GM12878 (cell line): ENCODE measurements around the gene MRPL50. TPM values are rescaled to one million over a fixed set of nuclear protein-coding genes. Genes with fewer than 3 reads are reported as not detected.

ENCODE experiments used
- ATAC-seq: fragments of 200-7000 bp; cut with Tn5 transposase; 3 replicates; pipeline ENCODE4 v1.9.1; 2020; ENCODE audit warnings: mild to moderate bottlenecking, moderate library complexity
- BruUV-seq: library from RNA; stranded (reverse); fragments of 400-500 nt; replicated peaks from 2 replicates; lab custom pipeline; 2021; lab: Mats Ljungman, UMichigan
- CTCF ChIA-PET: fragments of 300-600 bp; sonication (Branson Sonifier 250); formaldehyde crosslinking; extraction: SDS; loops from one replicate; lab custom pipeline; 2021; ENCODE audit warnings: inconsistent platforms; lab: Yijun Ruan, JAX
- POLR2A ChIA-PET: fragments of 350-600 bp; formaldehyde crosslinking; extraction: SDS; loops from one replicate; lab custom pipeline; 2021; ENCODE audit warnings: inconsistent platforms; lab: Charles Lee
- RAD21 ChIA-PET: fragments of 300-600 bp; sonication (Branson Sonifier 250); formaldehyde crosslinking; loops from one replicate; lab custom pipeline; 2023; ENCODE audit warnings: antibody characterized with exemption; ENCODE audit not compliant: unreplicated experiment; lab: Charles Lee
- SMC1A ChIA-PET: fragments of 300-600 bp; sonication (Branson Sonifier 250); formaldehyde crosslinking; loops from one replicate; lab custom pipeline; 2023; ENCODE audit not compliant: unreplicated experiment, uncharacterized antibody; lab: Charles Lee
- DNase-seq: peaks from one replicate; pipeline ENCODE4 v3.0.0-alpha.2; 2011; ENCODE audit warnings: low read depth, low spot score
- FAIRE-seq: peaks from 3 replicates; lab custom pipeline; 2011; peaks lifted over from hg19 to GRCh38; lab: Jason Lieb, UNC
- H2AFZ ChIP-seq: 2 replicates; pipeline ENCODE4 v1.6.0; 2011; ENCODE audit warnings: low read depth, low read length, control low read depth; ENCODE audit not compliant: control insufficient read depth
- H3K27ac ChIP-seq: 2 replicates; pipeline ENCODE4 v1.5.1; 2011; ENCODE audit warnings: control low read depth; ENCODE audit not compliant: control insufficient read depth, insufficient read depth
- H3K27me3 ChIP-seq, 2 experiments: replicated peaks in 1 of 2; 2 replicates each; pipeline versions ENCODE4 v1.6.0 to v1.6.1; 2011; ENCODE audit warnings: low read length in 1 of 2; ENCODE audit not compliant: control insufficient read depth in 2 of 2, insufficient read depth in 2 of 2
- H3K36me3 ChIP-seq, 2 experiments: 2 replicates each; pipeline ENCODE4 v1.5.1; 2011; ENCODE audit warnings: low read length in 1 of 2; ENCODE audit not compliant: control insufficient read depth in 2 of 2, insufficient read depth in 2 of 2
- H3K4me1 ChIP-seq: 2 replicates; pipeline ENCODE4 v1.6.1; 2011; ENCODE audit warnings: mild to moderate bottlenecking, low read length, moderate library complexity, mixed read lengths; ENCODE audit not compliant: control insufficient read depth, insufficient read depth
- H3K4me2 ChIP-seq: 2 replicates; pipeline ENCODE4 v1.6.0; 2011; ENCODE audit warnings: control low read depth; ENCODE audit not compliant: control insufficient read depth, insufficient read depth
- H3K4me3 ChIP-seq: fragments of 200-600 bp; sonication (generic); 2 replicates; pipeline ENCODE4 v1.5.1; 2016
- H3K79me2 ChIP-seq: 2 replicates; pipeline ENCODE4 v1.6.0; 2011; ENCODE audit warnings: low read length; ENCODE audit not compliant: control insufficient read depth, insufficient read depth
- H3K9ac ChIP-seq: 2 replicates; pipeline ENCODE4 v1.8.0; 2011; ENCODE audit warnings: low read length, control low read depth, mixed read lengths; ENCODE audit not compliant: control insufficient read depth, insufficient read depth
- H3K9me3 ChIP-seq: replicated peaks from 3 replicates; pipeline ENCODE4 v1.5.1; 2011; ENCODE audit warnings: mild to moderate bottlenecking, low read length; ENCODE audit not compliant: control insufficient read depth, insufficient read depth
- H4K20me1 ChIP-seq: 2 replicates; pipeline ENCODE4 v1.6.0; 2011; ENCODE audit not compliant: control insufficient read depth, insufficient read depth
- CBX3 ChIP-seq: fragments of 200-600 bp; sonication (generic); IDR thresholded peaks from 2 replicates; pipeline ENCODE4 v1.6.1; 2016; ENCODE audit warnings: low read depth, borderline replicate concordance
- CHD1 ChIP-seq: IDR thresholded peaks from 2 replicates; pipeline ENCODE4 v1.6.1; 2012; ENCODE audit warnings: low read depth, low read length, improper control_type of control experiment
- JUNB ChIP-seq: IDR thresholded peaks from 2 replicates; pipeline ENCODE4 v1.6.1; 2016; ENCODE audit warnings: antibody characterized with exemption, mild to moderate bottlenecking
- NFXL1 ChIP-seq: fragments of 450-650 bp; IDR thresholded peaks from 2 replicates; pipeline ENCODE4 v1.6.1; 2017; ENCODE audit warnings: antibody characterized with exemption, mild to moderate bottlenecking, borderline replicate concordance
- RAD21 ChIP-seq: IDR thresholded peaks from 2 replicates; pipeline ENCODE4 v1.6.1; 2011; ENCODE audit warnings: mild to moderate bottlenecking, low read depth, low read length, moderate library complexity; ENCODE audit not compliant: insufficient read depth
- RBBP5 ChIP-seq: fragments of 200-600 bp; sonication (generic); conservative IDR thresholded peaks from 2 replicates; pipeline ENCODE4 v1.6.1; 2016
- SREBF1 ChIP-seq: IDR thresholded peaks from 2 replicates; pipeline ENCODE4 v1.6.1; 2012; ENCODE audit warnings: mild to moderate bottlenecking, low read length
- STAT3 ChIP-seq: IDR thresholded peaks from 2 replicates; pipeline ENCODE4 v1.6.1; 2011; ENCODE audit warnings: low read depth, low read length, improper control_type of control experiment
- TCF7 ChIP-seq: IDR thresholded peaks from 2 replicates; pipeline ENCODE4 v1.6.1; 2014; ENCODE audit warnings: antibody characterized with exemption, borderline replicate concordance
- WGBS: methylation state at CpG from one replicate; pipeline ENCODE4 v1.1.6; 2016; ENCODE audit warnings: low lambda C conversion rate; ENCODE audit not compliant: insufficient replicate concordance, insufficient coverage; ENCODE audit errors: missing lambda C conversion rate; 5-methylcytosine and 5-hydroxymethylcytosine counted together
- in situ Hi-C: fragments of 300-500 bp; cut with MboI; formaldehyde crosslinking; loops from 9 replicates; pipeline ENCODE4 v1.14.3; 2018; ENCODE audit warnings: mixed read lengths
- intact Hi-C: fragments of 100-400 bp; cut with micrococcal nuclease; formaldehyde crosslinking; loops from one replicate; pipeline ENCODE4 v1.14.2; 2022; ENCODE audit not compliant: unreplicated experiment
- polyA plus RNA-seq, 11 experiments: library from polyadenylated mRNA; depleted of rRNA in 4 of 11; unstranded in 6 of 11; stranded (reverse) in 5 of 11; fragments of >200 nt; fragmentation: Nextera tagmentation in 4 of 11; fragmentation: Illumina TruSeq in 1 of 11; extraction: Ambion mirVana in 4 of 11; extraction: Trizol in 1 of 11; gene quantifications; 1 replicate in 1 of 11; 2 replicates in 10 of 11; pipeline versions ENCODE4 v1.2.1 to v1.2.3, GENCODE V29; 2011 to 2016; ENCODE audit warnings: inconsistent platforms in 2 of 11, missing spikeins in 2 of 11, low read depth in 1 of 11
- total RNA-seq, 4 experiments: library from RNA; depleted of rRNA in 3 of 4; stranded (reverse); fragments of >200 nt in 3 of 4; fragmentation: Illumina TruSeq in 1 of 4; extraction: Trizol in 1 of 4; gene quantifications; 2 replicates each; pipeline versions ENCODE4 v1.2.1 to v1.2.3, GENCODE V29; 2013 to 2021
- TF ChIP-seq, protein P1 (sequence below): fragments of 150-350 bp; IDR thresholded peaks from 2 replicates; pipeline ENCODE4 v1.6.1; 2014; ENCODE audit warnings: mild to moderate bottlenecking, low read depth, low read length
- TF ChIP-seq, protein P2 (sequence below): IDR thresholded peaks from 2 replicates; pipeline ENCODE4 v1.6.1; 2012; ENCODE audit warnings: low read depth, low read length, improper control_type of control experiment

Gene MRPL50
- total and polyA plus RNA-seq, 10 of the 15 experiments (the other 5 are each of a cell fraction or from before 2014, with no cell fraction given), result 12.8 to 79.4 (median 27.9) TPM

DNA sequence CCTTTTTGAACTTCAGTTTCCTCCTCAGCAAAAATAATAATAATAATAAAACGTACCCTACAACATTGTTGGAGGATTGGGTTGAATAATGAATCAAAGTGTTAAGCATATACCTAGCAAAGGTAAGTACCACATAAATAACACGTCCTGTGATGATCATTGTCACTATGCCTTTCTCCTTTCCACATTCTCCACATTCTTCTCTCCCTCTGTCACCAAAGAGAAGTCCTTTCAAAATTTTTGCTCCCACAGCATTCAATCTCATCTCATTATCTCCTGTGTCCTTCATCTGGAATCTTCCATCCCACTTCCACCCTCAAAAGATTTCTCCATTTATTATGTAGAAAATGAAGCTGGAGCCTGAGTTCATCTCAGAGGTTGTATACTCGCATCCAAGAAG lies 44.3 kb upstream of the MRPL50 start:
- no peaks in the 10 kb centered on the region for H3K36me3 ChIP-seq
- TF ChIP-seq NFXL1, result no peak
- no peak for TF ChIP-seq RAD21
- no peak for TF ChIP-seq TCF7
- TF ChIP-seq RBBP5, result no peak
- TF ChIP-seq STAT3, result no peak
- TF ChIP-seq JUNB, result no peak
- no peak for TF ChIP-seq CBX3
- TF ChIP-seq, protein P1, sequence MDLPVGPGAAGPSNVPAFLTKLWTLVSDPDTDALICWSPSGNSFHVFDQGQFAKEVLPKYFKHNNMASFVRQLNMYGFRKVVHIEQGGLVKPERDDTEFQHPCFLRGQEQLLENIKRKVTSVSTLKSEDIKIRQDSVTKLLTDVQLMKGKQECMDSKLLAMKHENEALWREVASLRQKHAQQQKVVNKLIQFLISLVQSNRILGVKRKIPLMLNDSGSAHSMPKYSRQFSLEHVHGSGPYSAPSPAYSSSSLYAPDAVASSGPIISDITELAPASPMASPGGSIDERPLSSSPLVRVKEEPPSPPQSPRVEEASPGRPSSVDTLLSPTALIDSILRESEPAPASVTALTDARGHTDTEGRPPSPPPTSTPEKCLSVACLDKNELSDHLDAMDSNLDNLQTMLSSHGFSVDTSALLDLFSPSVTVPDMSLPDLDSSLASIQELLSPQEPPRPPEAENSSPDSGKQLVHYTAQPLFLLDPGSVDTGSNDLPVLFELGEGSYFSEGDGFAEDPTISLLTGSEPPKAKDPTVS, result no peak
- TF ChIP-seq CHD1, result no peak
- TF ChIP-seq, protein P2, sequence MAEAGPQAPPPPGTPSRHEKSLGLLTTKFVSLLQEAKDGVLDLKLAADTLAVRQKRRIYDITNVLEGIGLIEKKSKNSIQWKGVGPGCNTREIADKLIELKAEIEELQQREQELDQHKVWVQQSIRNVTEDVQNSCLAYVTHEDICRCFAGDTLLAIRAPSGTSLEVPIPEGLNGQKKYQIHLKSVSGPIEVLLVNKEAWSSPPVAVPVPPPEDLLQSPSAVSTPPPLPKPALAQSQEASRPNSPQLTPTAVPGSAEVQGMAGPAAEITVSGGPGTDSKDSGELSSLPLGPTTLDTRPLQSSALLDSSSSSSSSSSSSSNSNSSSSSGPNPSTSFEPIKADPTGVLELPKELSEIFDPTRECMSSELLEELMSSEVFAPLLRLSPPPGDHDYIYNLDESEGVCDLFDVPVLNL, result no peak
- no peak for TF ChIP-seq SREBF1
- H3K4me2 ChIP-seq, result no peak overlapping the region
- no peak overlapping the region for H2AFZ ChIP-seq
- intact Hi-C loops, result no loop called here
- DNase-seq (no peak), ATAC-seq (no peak), FAIRE-seq (peak; percentile 38)
- H3K9me3 ChIP-seq, result no peaks in the 10 kb centered on the region
- whole genome bisulfite sequencing, result 15% methylated on average over 3 of the region's 3 CpGs
- no peak overlapping the region for H3K27ac ChIP-seq
- H3K4me3 ChIP-seq, result no peak overlapping the region
- ChIA-PET POLR2A (interaction anchor here (1.1 kb wide), 1 partner anchor 44 kb away, joined by 3 read pairs; the partner anchor contains the start of genes MRPL50 and ZNF189), RAD21 (no interaction called here), SMC1A (no interaction called here), CTCF (interaction anchor here (0.7 to 1.5 kb wide), 3 partner anchors 28 to 1565 kb away, joined by 3 read pairs; no protein-coding TSS in a partner anchor)
- no peaks in the 10 kb centered on the region for H4K20me1 ChIP-seq
- no peaks in the 10 kb centered on the region for H3K27me3 ChIP-seq
- BruUV-seq, result no TSS peak
- H3K79me2 ChIP-seq, result no peaks in the 10 kb centered on the region
- in situ Hi-C loops, result no loop called here
- no peaks in the 10 kb centered on the region for H3K4me1 ChIP-seq
- no peak overlapping the region for H3K9ac ChIP-seq
